Caki2 (cell line): ENCODE data around the gene TBC1D4. TPM values are rescaled to one million over a fixed set of nuclear protein-coding genes. Genes with fewer than 3 reads are reported as not detected.
"Not testable (repeated sequence)": the region's sequence is repeated elsewhere in the genome, so short reads cannot be mapped to it uniquely, and the experiment has no call there.

Source experiments
- DNase-seq: peaks from one replicate; pipeline ENCODE4 v3.0.0-alpha.2; 2015; ENCODE audit warnings: low read depth
- in situ Hi-C: cut with HindIII; loops from 2 replicates; pipeline ENCODE4 v1.10.0; 2016; ENCODE audit warnings: low sequenced_read_pairs, low pct_unique_long_range_greater_than_20kb, mixed read lengths
- total RNA-seq: library from RNA; depleted of rRNA; stranded (reverse); fragments of >200 nt; shearing (Covaris generic); gene quantifications from 2 replicates; pipeline ENCODE4 v1.2.3, GENCODE V29; 2014; ENCODE audit warnings: low replicate concordance

Gene TBC1D4
- total RNA-seq, 1 experiment from 2014 or later: 9.0 TPM

GRCh38 chr13:75285310-75285709 lies 196.7 kb downstream of the TBC1D4 start:
- in situ Hi-C loops: no loop called here

GRCh38 chr13:75279834-75280369 lies 202.1 kb downstream of the TBC1D4 start:
- in situ Hi-C loops: no loop called here
- no peak for DNase-seq

More at GRCh38 chr13:75285310-75285709, 196.7 kb downstream of the TBC1D4 start:
- DNase-seq: no peak

- DNase-seq, in situ Hi-C loops: not testable (repeated sequence)
These were observed 208.3 kb downstream of the TBC1D4 start for GRCh38 chr13:75273695-75274094.

- no peak for DNase-seq
- in situ Hi-C loops: no loop called here
These were observed 210.1 kb downstream of the TBC1D4 start for GRCh38 chr13:75271846-75272245.

- in situ Hi-C loops, DNase-seq: not testable (repeated sequence)
These were observed 213.5 kb downstream of the TBC1D4 start for GRCh38 chr13:75268481-75268880.

- in situ Hi-C loops: no loop called here
- DNase-seq: no peak
These were observed 217.4 kb downstream of the TBC1D4 start for GRCh38 chr13:75264611-75265010.

- no peak for DNase-seq
- in situ Hi-C loops: no loop called here
These were observed 218.1 kb downstream of the TBC1D4 start for GRCh38 chr13:75263741-75264407.

GRCh38 chr13:75258159-75258782 lies 223.7 kb downstream of the TBC1D4 start:
- in situ Hi-C loops: no loop called here

GRCh38 chr13:75256922-75257321 lies 225.0 kb downstream of the TBC1D4 start:
- peak; percentile 15 for DNase-seq
- in situ Hi-C loops: no loop called here

More at GRCh38 chr13:75258159-75258782, 223.7 kb downstream of the TBC1D4 start:
- DNase-seq: peak; percentile 12

- in situ Hi-C loops: no loop called here
- no peak for DNase-seq
These were observed 226.3 kb downstream of the TBC1D4 start for GRCh38 chr13:75255653-75256052.

GRCh38 chr13:75255147-75255546 lies 226.8 kb downstream of the TBC1D4 start:
- no peak for DNase-seq
- in situ Hi-C loops: no loop called here

GRCh38 chr13:75251188-75251587 lies 230.8 kb downstream of the TBC1D4 start:
- in situ Hi-C loops: no loop called here
- no peak for DNase-seq

- in situ Hi-C loops: no loop called here
- DNase-seq: peak; percentile 49
These were observed 231.3 kb downstream of the TBC1D4 start for GRCh38 chr13:75250526-75251178.

GRCh38 chr13:75245578-75245977 lies 236.4 kb downstream of the TBC1D4 start:
- DNase-seq, in situ Hi-C loops: not testable (repeated sequence)

GRCh38 chr13:75240240-75240639 lies 241.7 kb downstream of the TBC1D4 start:
- in situ Hi-C loops: not testable (repeated sequence)

GRCh38 chr13:75236774-75237173 lies 245.2 kb downstream of the TBC1D4 start:
- in situ Hi-C loops: no loop called here
- DNase-seq: no peak

More at GRCh38 chr13:75240240-75240639, 241.7 kb downstream of the TBC1D4 start:
- not testable (repeated sequence) for DNase-seq
